HL-60/S4 (cell line): ENCODE results near the gene SLC34A1.
"Not testable (repeated sequence)": the region's sequence is repeated elsewhere in the genome, so short reads cannot be mapped to it uniquely, and the experiment has no call there.

Experiments used
- in situ Hi-C: fragments of 300-500 bp; cut with MboI; formaldehyde crosslinking; loops from 2 replicates; pipeline ENCODE4 v1.14.3; 2022; ENCODE audit warnings: low sequenced_read_pairs

The SLC34A1 gene

DNA sequence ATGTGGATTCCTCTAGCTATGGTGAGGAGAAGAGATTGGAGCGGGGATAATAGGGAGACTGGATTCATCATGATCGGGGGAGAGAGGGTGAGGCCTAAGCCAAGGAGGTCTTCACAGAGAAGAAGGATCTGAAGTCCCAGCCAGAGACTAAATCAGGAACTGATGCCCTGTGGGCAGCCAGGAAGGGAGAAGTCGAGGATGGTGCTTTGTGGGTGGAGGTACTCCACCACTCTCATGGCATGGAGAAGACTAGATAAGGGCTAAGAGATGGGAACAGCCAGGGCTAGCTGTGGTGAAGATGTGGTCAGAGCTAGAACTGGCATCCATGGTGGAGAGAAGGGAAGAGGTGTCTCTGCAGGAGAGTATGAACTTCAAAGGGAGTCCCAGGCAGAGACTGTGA is 29.5 kb upstream of the SLC34A1 start:
- in situ Hi-C loops, result no loop called here

DNA sequence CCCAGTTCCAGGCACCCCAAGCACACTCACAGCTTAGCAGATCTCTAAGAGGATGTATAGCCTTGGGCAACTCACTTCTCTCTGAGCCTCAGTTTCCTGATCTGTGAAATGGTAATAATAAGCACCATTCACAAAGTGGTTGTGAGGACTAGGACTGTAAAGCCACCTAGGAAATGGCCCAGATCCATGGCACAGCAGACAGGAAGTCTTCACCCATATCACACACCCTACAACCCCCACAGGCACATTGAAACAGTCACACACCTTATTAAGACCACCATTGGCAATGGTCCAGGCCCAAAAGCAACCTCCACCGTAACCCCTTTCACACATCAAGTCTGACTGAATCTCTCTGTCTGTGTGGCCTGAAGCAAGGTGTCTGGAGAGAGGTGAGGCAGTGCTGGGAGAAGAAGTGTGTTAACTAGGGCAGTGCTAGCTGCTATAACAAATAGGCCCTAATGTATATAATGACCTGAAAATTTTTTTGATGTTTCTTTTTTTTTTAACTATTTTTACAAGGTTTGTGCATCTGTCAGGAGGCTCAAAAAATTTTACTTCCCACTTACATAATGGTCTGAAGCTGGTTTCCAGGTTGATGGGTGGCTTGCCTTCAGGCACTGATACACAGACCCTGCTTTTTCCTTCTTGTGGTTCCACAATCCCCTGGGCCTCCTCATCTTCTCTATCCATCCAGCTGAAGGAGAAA is 28.9 kb upstream of the SLC34A1 start:
- in situ Hi-C loops, result no loop called here

DNA sequence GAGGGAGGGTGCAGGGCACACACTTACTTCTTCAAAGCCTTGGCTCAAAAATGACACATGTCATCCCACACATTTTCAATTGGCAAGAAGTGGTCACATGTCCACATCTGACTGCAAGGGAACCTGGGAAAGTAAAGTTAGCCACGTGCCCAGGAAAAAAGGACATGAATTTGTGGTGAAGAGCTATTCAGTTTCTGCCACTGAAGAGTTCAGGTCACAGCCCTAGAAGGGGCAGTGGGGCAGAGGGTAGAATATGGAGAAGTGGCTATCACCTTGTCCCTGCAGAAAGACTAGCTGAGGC is 28.4 kb upstream of the SLC34A1 start:
- in situ Hi-C loops, result no loop called here

DNA sequence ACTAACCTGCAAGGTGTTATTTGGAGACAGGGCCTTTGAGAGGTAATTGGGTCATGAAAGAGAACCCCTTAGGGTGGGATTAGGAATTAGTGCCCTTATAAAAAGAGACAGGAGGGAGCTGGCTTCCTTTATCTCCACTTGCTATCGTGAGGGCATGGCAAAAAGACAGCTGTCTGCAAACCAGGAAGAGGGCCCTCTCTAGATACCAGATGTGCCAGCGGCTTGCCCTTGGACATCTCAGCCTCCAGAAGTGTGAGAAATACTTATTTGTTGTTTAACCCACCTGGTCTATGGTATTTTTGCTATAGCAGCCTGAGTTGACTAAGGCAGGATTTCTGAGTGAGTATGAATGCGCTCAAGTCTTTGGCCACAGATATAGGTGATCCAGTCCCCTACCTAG is 27.5 kb upstream of the SLC34A1 start:
- in situ Hi-C loops, result no loop called here

DNA sequence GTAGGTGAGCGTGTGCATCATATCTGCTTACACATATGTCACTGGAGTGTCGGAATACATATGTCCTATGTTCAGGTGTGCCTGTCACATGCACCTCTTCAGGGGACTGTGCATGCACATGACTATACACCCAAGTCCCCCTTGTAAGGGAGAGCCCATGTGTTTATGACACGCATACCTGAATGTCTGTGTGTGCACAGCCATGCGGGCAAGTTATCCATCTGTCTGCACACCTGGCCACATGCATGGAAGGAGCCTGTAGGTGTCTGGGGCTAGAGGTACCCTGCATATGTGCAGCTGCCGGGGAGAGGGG is 27.1 kb upstream of the SLC34A1 start:
- in situ Hi-C loops, result no loop called here

DNA sequence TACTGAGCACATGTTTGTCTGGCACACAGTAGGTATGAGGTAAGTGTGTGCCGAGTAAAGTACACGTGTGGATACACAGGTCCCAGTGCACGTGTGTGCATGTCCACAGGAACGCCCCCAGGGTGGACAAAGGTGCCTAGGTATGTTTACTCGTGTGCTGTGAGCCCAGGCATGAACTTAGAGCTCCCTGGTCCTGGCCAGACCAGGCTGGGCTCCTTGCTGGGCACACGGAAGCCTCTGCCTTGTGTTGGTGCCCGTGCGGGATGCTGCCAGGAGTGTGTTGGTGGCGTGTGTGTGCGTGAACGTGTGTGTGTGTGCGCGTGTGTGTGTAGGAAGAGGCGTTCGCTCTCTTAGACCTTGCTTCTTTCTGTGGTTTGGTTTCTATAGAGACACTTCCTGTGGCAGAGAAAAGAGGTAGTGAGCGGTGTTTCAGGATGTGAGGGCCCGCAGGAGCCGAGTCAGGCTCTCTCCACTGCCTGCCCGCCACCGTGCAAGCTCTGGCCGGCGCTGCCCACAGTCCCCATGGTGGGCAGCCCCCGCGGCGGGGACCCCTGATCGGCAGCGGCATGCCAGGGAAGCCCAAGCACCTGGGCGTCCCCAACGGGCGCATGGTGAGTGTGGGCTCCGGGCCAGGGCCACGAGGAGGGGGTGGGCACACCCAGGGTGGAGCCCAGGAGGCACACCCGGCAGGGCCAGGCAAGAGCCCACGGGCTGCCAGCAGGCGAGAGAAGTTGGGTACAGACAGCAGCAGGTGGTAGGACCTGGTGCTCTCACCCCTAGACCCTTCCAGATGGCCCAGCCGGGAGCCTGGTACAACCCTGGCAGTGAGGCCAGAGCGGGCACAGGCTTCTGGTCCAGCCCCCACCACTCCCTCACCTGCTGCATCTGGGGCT is 26.5 kb upstream of the SLC34A1 start, which contains the start of gene RGS14:
Gene RGS14 (plus strand): TSS at position 466 of the 893 bp plus-strand sequence. CDS start 101 bp downstream, at position 567.
- in situ Hi-C loops, result no loop called here

DNA sequence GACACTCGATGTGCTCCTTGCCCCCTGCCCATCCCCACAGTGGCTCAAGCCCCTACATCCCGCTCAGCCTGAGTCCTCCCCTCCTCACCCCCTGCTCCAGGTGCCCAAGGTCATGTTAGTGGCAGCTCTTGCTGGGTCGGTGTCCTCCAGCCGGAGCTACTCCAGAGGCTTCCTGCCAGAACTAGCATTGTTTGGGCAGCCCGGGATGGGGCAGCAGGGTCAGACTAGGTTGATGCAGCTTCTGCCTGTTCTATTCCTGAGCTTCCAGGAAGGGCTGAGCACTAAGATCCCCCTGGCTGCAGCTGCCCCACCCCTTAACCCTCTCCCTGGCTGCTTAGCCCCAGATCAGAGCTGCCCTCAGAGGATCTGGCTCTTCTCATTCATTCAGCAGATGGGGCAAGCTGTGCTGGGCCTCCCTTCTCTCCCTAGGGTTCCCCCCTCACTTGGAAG is 25.8 kb upstream of the SLC34A1 start:
- in situ Hi-C loops, result no loop called here

DNA sequence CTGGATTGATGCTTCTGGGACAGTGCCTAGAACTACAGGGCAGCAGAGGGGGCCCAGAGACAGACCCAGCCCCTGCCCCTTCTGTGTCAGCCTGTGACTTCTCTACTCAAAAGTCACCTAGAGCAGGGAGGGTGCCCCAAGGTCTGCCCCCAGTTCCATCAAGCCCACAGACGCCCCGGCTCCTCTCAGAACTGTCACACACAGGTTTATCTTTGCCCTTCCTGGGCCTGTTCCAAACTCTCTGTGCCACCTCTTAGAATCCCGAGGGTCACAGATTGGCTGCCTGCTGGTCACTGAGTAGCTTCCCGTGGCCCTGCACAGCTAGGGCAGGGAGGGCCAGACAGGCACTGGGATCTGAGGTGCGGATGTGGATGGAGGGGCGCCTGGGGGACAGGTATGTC is 24.8 kb upstream of the SLC34A1 start:
- in situ Hi-C loops, result no loop called here

DNA sequence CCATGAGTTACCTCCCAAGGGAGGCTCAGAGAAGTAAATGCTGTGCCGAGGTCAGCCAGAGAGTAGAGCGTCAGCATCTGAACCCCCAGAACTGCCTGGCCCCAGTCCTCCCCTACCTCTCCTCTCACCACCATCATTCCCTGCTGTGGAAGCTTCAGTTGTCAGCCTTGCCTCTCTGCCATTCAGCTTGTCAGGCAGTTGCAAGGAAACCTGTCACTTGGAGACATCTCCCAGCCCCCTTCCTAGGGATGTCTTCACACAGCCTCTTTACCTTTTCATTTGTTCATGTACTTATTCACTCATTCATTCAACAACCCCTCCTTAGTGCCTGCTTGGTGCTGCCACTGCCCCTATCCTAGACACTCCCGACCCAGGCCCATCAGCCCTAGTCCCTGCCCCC is 24.4 kb upstream of the SLC34A1 start:
- in situ Hi-C loops, result no loop called here

DNA sequence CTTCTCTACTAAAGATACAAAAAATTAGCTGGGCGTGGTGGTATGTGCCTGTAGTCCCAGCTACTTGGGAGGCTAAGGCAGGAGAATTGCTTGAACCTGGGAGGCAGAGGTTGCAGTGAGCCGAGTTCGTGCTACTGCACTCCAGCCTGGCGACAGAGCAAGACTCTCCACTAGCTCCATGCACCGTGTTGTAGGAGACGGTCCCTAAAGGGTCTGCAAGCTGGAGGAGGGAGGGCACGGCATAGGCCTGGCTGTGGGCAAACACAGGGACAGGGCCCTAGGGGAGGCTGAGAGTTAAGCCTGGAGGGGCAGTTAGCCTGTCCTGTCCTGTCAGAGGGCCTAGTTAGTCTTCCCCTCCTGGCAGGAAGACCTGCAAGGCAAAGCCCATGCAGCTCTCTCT is 23.5 kb upstream of the SLC34A1 start:
- in situ Hi-C loops, result not testable (repeated sequence)

DNA sequence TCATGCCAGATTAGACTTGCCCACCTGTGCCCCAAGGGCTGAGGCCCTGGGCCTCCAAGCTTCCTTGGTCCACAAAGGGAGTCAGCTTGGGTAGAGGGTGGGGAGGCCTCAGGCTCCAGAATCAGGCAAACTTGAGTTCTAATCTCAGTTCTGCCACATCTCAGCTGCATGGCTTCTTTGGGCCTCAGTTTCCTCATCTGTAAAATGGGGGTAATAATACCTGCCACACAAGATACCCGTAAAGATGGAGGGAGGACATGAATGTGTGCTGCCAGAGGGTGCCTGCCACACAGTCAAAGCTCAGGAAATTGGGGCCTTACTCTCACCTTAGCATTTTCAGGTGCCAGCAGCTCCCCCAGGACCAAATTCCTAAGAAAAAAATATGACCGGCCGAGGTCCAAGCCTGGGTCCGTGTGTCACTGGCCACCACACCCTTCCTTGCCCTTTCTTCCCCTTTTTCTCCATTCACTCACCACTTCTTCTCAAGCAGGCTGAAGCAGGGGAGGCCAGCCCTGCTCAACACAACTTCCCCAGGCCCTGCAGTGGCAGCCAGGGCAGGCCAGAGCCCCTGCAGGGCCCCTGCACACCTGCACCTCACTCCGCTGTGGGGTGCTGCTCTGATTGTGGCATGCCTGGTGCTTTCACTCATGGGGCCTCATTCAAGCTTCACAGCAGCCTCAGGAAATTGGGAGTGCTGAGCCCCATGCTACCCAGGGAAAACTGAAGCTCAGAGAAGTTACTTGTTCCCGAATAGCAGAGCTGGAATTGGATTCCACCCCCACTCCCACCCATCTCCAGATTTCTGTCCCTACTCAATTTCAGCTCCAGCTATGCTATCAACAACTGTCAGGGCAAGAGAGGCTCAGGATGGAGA is 22.6 kb upstream of the SLC34A1 start:
- in situ Hi-C loops, result no loop called here

DNA sequence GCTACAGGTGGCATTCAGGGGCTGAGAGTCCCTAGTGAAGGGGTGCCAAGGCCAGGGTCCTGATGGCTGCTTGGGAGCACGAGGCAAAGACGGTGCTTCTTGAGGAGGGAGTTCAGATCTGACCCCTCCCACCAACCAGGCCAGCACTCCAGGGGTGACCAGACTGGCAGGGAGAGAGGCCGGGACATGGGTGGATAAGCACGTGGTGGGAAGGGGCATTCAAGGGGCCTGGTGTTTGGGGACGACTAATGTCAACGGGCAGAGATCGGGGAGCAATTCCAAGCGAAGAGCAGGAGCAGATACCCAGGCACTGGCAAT is 22.0 kb upstream of the SLC34A1 start:
- in situ Hi-C loops, result no loop called here

DNA sequence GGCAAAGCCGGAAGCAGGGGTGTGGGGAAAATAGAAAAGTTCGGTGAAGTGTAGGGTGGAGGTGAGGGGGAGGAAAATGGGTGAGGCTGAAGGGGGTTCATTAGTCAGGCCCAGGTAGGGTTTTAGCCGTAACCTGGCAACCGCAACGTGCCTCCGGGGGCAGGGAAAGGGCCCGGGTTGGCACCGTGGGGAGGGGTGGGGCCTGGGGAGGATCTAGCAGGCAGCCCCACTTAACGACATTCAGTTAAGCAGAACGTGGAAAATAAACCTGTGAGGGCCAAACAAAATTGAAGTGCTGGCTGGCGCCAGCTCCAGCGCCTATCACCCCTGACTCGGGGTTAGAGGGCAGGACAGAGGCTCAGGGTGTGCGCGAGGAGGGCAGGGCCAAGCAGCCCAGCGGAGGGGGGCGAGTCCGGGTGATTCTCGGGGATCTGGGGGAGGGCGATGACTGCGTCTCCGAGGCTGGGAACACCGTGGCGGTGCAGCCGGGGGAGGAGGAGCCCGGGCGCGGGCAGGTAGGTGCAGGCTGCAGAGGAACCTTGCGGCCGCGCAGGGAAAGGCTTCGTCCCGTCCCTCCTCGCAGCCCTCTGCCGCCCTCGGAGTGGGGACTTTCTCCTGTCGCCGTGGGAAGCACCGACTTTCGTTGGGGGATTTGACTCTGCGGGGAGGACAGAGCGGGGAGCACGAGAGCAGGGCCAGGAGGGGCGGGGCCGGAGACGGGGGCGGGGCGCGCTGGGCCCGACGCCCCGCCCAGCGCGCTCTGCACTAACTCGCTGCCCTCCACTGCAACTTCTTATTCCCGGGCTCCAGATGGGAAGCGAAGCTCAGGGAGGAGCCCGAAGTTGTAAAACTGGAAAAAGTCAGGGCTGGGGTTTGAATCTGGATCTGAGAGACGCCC is 21.4 kb upstream of the SLC34A1 start:
- in situ Hi-C loops, result no loop called here

DNA sequence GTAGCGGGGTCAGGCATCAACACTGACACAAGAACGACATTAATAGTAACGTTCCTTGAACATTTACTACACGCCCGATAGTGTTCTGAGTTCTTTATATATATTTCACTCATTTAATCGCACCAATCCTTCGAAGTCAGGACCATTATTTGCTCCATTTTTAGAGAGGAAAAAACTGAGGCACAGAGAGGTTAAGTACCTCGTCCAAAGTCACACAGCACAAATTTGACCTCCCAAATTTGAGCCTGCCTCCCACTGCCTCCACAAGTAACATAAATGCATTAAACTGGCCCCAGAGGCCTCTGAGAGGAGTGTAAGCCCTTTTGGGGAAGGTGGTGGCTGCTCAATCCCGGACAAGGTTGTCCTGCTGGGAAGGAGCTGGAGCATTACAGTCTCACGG is 20.7 kb upstream of the SLC34A1 start:
- in situ Hi-C loops, result no loop called here

DNA sequence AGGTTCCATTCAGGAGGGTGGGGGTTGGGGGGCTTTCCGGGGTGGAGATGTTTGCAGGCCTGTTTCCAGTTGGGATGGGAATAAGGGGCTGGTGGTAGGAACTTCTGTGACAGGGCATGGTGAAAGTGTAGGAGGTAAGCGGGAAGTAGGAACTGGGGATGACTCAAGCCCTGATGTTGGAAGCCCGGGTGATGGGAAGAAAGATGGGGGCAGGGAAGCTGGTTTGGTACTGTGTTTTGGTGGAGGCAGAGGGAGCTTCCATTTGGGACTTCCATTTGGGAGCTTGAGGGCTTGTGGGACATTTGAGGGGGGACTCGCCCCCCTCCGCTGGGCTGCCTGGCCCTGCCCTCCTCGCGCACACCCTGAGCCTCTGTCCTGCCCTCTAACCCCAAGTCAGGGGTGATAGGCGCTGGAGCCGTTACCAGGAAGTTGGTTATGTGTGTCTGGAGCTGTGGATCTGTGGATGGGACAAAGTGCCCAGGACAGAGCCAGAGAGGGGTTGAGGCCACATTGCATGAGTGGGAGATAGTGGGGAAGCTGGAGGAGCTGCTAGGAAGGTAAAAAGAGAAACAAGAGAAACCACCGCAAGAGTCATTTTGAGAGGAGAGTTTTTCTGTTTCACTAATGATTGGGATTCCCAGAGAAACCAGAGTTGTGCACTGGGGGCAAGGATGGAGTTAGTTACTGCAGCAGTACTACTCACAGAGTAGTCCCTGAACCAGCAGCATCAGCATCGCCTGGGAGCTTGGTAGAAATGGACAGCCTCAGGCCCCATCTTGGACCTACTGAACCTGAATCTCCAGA is 19.9 kb upstream of the SLC34A1 start:
- in situ Hi-C loops, result no loop called here

DNA sequence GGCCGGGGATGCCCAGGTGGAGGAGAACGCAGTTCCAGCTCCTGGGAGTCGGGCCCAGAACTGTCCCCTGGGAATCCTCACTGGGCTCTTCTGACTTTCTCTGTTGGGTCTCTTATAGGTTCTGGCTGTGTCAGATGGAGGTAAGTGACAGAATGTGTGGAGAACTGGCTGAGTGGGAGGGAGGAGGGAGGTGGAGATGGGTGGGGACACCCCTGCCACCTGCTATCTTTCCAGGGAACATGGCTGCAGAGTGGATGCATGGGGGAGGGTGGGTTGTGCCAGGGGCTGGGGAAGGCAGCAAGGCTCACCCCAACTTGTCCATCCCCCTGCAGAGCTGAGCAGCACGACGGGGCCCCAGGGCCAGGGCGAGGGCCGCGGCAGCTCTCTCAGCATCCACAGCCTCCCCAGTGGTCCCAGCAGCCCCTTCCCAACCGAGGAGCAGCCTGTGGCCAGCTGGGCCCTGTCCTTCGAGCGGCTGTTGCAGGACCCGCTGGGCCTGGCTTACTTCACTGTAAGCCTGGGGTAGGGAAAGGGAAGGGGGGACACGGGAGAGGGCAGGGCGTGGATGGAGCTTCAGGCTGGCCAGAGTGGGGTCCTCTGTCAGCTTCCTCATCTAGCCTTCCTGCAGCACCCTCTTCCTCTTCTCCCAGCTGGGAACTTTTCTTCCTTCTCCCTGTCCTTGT is 18.2 kb upstream of the SLC34A1 start:
- in situ Hi-C loops, result no loop called here

DNA sequence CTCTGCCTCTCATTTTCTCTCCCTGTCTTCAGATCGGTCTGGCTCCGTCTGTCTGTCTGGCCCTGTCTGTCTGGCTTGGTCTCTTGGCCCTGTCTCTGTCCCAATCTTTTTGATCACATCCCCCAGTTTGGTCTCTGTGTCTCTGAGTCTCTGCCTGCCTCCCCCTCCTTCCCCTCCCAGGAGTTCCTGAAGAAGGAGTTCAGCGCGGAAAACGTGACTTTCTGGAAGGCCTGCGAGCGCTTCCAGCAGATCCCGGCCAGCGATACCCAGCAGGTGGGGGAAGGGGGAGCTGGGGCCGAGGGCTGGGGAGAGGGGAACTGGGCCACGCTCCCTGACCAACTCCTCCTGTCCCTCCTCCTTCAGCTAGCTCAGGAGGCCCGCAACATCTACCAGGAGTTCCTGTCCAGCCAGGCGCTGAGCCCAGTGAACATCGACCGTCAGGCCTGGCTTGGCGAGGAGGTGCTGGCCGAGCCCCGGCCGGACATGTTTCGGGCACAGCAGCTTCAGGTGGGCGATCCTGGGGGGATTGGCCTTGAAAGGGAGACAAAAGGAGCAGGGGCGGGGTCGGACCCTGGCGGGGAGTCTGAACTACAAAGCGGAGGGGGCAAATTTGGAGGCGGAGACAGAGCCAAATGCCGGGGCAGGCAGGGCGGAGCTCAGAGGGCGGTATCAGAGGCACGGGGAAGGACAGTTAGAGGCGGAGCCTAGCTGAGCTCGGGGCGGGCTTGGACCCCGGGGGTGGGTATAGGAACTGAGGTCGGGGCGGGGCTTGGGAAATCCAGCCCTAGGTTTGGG is 17.5 kb upstream of the SLC34A1 start:
- in situ Hi-C loops, result no loop called here

DNA sequence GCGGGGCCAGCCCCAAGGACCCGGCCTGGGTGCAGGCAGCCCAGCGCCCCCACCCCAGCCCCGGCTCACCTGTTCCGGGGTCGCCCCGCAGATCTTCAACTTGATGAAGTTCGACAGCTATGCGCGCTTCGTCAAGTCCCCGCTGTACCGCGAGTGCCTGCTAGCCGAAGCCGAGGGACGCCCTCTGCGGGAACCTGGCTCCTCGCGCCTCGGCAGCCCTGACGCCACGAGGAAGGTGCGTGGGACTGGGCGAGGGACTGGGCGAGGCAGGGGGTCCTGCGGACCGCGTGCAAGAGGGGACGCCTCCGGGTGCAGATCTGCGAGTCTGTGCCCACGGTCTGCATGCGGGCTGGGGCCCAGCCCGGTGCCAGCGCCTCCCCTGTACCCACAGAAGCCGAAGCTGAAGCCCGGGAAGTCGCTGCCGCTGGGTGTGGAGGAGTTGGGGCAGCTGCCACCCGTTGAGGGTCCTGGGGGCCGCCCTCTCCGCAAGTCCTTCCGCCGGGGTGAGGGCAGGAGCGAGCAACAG is 16.8 kb upstream of the SLC34A1 start:
- in situ Hi-C loops, result no loop called here
